GM19193 (cell line): Measurements from ENCODE around the gene NFKB1.

Experiments
- POLR2A ChIP-seq: IDR thresholded peaks from 4 replicates; pipeline ENCODE4 v1.6.1; 2011; ENCODE audit not compliant: insufficient read depth, insufficient read length; ENCODE audit errors: extremely low read depth

NFKB1 gene

GRCh38 chr4:102535398-102536082 lies 34.4 kb downstream of the NFKB1 start:
- no peak for TF ChIP-seq POLR2A

GRCh38 chr4:102536768-102537167 lies 35.6 kb downstream of the NFKB1 start:
- no peak for TF ChIP-seq POLR2A

- TF ChIP-seq POLR2A, result no peak
Observed at GRCh38 chr4:102537269-102537668, 36.1 kb downstream of the NFKB1 start.

GRCh38 chr4:102541697-102542096 lies 40.5 kb downstream of the NFKB1 start:
- no peak for TF ChIP-seq POLR2A

GRCh38 chr4:102543030-102543928 lies 42.1 kb downstream of the NFKB1 start:
- no peak for TF ChIP-seq POLR2A

GRCh38 chr4:102546635-102547034 lies 45.5 kb downstream of the NFKB1 start:
- TF ChIP-seq POLR2A, result no peak

- TF ChIP-seq POLR2A, result no peak
Observed at GRCh38 chr4:102547973-102548372, 46.8 kb downstream of the NFKB1 start.

- no peak for TF ChIP-seq POLR2A
Observed at GRCh38 chr4:102551958-102552565, 50.9 kb downstream of the NFKB1 start.

- TF ChIP-seq POLR2A, result no peak
Observed at GRCh38 chr4:102552781-102553180, 51.6 kb downstream of the NFKB1 start.

GRCh38 chr4:102553982-102554381 lies 52.8 kb downstream of the NFKB1 start:
- TF ChIP-seq POLR2A, result no peak

- TF ChIP-seq POLR2A, result no peak
Observed at GRCh38 chr4:102554482-102554881, 53.3 kb downstream of the NFKB1 start.

- no peak for TF ChIP-seq POLR2A
Observed at GRCh38 chr4:102554992-102555391, 53.8 kb downstream of the NFKB1 start.

- TF ChIP-seq POLR2A, result no peak
Observed at GRCh38 chr4:102557636-102558035, 56.5 kb downstream of the NFKB1 start.

- no peak for TF ChIP-seq POLR2A
Observed at GRCh38 chr4:102560115-102560514, 59.0 kb downstream of the NFKB1 start.

- no peak for TF ChIP-seq POLR2A
Observed at GRCh38 chr4:102560571-102561341, 59.6 kb downstream of the NFKB1 start.
